ENCODE data around the gene TRPV5. TPM values are rescaled to one million over a fixed set of nuclear protein-coding genes. Genes with fewer than 3 reads are reported as not detected.

TRPV5 gene
- total and polyA plus RNA-seq, 4 donors = under 0.01 to 0.23 TPM; not detected in 2

DNA sequence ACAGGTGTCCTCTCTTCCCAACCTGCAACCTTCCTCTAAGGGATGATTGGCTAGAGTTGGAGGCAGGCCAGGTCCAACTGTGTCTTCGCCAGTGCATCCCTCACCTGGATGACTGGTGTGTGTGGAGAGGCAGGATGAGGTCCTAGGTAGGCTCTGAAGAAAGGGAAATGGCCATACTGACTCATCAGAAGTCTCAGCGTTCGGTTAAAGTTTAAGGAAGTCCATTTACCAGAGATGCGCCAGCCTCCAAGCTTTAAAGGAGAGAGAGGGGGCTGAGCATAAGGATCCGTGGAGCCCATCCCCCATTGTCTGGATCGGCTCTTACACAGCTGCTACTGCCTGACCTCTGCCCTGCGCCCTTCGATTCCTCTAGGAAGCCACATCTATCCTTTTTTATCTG is 24.2 kb upstream of the TRPV5 start:
- H3K9me3 ChIP-seq (ENCODE audit: control insufficient read depth in 4 of 4, low read length in 3 of 4) = peaks cover 0 to 2% (median 0%) of the 10 kb centered on the region in 4 donors
- H3K27me3 ChIP-seq (ENCODE audit: control insufficient read depth in 4 of 4, insufficient read depth in 4 of 4, low read length in 3 of 4) = no peaks in the 10 kb centered on the region
- H3K4me1 ChIP-seq (ENCODE audit: control insufficient read depth in 4 of 4, insufficient read depth in 4 of 4, low read length in 3 of 4) = no peaks in the 10 kb centered on the region
- no peak overlapping the region for H3K4me3 ChIP-seq (ENCODE audit: low read depth in 1 of 3, low read length in 3 of 3)
- no peaks in the 10 kb centered on the region for H3K36me3 ChIP-seq (ENCODE audit: control insufficient read depth in 4 of 4, insufficient read depth in 3 of 4, low read depth in 1 of 4, low read length in 3 of 4)
- 62% methylated on average over 8 of the region's 8 CpGs for WGBS
- no peak overlapping the region for H3K27ac ChIP-seq (ENCODE audit: low read depth in 1 of 2, low read length in 2 of 2)
- TF ChIP-seq RXRA (IDR thresholded peaks at IDR 0.05) = no peak
- TF ChIP-seq, protein P1, sequence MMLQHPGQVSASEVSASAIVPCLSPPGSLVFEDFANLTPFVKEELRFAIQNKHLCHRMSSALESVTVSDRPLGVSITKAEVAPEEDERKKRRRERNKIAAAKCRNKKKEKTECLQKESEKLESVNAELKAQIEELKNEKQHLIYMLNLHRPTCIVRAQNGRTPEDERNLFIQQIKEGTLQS (IDR thresholded peaks at IDR 0.05) = no peak
- TF ChIP-seq JUND (IDR thresholded peaks at IDR 0.05) = no peak
- TF ChIP-seq, protein P2, sequence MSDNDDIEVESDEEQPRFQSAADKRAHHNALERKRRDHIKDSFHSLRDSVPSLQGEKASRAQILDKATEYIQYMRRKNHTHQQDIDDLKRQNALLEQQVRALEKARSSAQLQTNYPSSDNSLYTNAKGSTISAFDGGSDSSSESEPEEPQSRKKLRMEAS (IDR thresholded peaks at IDR 0.05) = no peak
- TF ChIP-seq EGR1 (IDR thresholded peaks at IDR 0.05; ENCODE audit: low read depth in 2 of 2) = no peak
- TF ChIP-seq RAD21 (IDR thresholded peaks at IDR 0.05) = no peak
- TF ChIP-seq FOXA2 (IDR thresholded peaks at IDR 0.05) = no peak
- TF ChIP-seq GABPA (IDR thresholded peaks at IDR 0.05 in 1 of 2, conservative IDR thresholded peaks at IDR 0.05 in 1 of 2) = no peak
- TF ChIP-seq HNF4G (IDR thresholded peaks at IDR 0.05) = no peak
- TF ChIP-seq NR2F2 (IDR thresholded peaks at IDR 0.05) = no peak
- TF ChIP-seq, protein P3, sequence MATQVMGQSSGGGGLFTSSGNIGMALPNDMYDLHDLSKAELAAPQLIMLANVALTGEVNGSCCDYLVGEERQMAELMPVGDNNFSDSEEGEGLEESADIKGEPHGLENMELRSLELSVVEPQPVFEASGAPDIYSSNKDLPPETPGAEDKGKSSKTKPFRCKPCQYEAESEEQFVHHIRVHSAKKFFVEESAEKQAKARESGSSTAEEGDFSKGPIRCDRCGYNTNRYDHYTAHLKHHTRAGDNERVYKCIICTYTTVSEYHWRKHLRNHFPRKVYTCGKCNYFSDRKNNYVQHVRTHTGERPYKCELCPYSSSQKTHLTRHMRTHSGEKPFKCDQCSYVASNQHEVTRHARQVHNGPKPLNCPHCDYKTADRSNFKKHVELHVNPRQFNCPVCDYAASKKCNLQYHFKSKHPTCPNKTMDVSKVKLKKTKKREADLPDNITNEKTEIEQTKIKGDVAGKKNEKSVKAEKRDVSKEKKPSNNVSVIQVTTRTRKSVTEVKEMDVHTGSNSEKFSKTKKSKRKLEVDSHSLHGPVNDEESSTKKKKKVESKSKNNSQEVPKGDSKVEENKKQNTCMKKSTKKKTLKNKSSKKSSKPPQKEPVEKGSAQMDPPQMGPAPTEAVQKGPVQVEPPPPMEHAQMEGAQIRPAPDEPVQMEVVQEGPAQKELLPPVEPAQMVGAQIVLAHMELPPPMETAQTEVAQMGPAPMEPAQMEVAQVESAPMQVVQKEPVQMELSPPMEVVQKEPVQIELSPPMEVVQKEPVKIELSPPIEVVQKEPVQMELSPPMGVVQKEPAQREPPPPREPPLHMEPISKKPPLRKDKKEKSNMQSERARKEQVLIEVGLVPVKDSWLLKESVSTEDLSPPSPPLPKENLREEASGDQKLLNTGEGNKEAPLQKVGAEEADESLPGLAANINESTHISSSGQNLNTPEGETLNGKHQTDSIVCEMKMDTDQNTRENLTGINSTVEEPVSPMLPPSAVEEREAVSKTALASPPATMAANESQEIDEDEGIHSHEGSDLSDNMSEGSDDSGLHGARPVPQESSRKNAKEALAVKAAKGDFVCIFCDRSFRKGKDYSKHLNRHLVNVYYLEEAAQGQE (IDR thresholded peaks at IDR 0.05) = no peak
- TF ChIP-seq HNF4A (conservative IDR thresholded peaks at IDR 0.05) = no peak
- DNase-seq (ENCODE audit: low spot score) = no peak
- H3K9ac ChIP-seq (ENCODE audit: low read depth in 1 of 2, low read length in 2 of 2) = no peak overlapping the region

DNA sequence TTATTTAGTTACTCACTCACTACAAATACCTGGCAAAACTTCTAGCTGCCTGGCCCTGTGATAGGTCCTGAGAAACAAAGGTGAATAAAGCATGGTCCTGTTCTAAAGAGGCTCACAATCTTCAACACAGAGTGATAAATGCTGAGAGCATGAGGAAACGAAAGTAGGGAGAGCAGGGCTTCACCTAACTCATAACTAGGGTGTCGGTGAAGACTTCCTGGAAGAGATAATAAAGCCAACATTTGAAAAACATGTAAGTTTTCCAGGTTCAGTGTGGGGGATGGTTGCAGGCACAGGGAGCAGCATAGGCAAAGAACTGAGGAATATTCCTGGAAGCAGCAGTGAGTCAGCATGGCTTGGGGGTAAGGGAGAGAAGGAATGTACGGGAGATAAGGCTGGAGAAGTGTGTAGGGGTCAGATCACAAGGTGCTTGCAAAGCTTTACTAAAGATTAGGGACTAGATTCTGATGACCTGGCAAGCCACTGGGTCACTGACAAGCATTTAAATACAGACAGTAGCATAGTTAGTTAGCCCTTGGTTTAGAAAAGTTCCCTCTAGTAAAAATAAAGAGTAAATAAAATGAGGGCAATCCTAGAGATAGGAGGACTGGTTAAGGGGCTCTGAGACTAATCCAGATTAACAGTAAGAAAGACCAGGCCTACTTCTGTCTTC is 23.5 kb upstream of the TRPV5 start:
- Histone ChIP-seq H3K36me3 (ENCODE audit: control insufficient read depth in 4 of 4, insufficient read depth in 3 of 4, low read depth in 1 of 4, low read length in 3 of 4) (no peaks in the 10 kb centered on the region), H3K4me3 (ENCODE audit: low read depth in 1 of 3, low read length in 3 of 3) (no peak overlapping the region), H3K9ac (ENCODE audit: low read depth in 1 of 2, low read length in 2 of 2) (no peak overlapping the region), H3K4me1 (ENCODE audit: control insufficient read depth in 4 of 4, insufficient read depth in 4 of 4, low read length in 3 of 4) (no peaks in the 10 kb centered on the region), H3K27ac (ENCODE audit: low read depth in 1 of 2, low read length in 2 of 2) (no peak overlapping the region), H3K9me3 (ENCODE audit: control insufficient read depth in 4 of 4, low read length in 3 of 4) (peaks cover 0 to 2% (median 0%) of the 10 kb centered on the region in 4 donors), H3K27me3 (ENCODE audit: control insufficient read depth in 4 of 4, insufficient read depth in 4 of 4, low read length in 3 of 4) (no peaks in the 10 kb centered on the region)
- TF ChIP-seq HNF4A (conservative IDR thresholded peaks at IDR 0.05) = no peak
- TF ChIP-seq NR2F2 (IDR thresholded peaks at IDR 0.05) = no peak
- DNase-seq (ENCODE audit: low spot score) = no peak
- 56% methylated on average over 3 of the region's 3 CpGs for WGBS

DNA sequence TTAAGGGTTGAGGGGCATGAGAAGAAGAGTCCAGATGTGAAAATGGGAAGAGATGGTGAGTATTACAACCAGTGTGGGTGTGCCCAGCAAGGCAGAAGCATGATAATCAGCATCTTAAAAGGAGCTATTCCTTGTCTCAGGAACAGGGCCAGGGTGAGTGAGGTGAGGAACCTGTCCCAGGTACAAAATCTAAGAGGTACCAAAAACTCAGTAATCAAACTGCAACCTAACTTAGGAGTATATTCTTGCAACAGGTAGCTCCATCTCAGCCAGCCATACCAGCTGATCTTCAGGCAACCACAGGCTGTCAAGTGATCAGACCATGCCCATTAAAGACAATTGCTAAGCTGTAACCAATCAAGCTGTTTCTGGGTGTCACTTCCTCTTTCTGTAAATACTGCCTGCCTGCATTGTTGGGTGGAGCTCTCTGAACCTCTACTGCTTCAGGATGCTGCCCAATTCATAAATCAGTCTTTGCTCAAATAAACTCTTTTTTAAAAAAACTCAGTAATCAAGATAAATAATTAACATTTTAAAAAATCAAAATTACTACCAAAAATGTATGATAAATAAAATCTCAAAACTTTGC is 21.2 kb upstream of the TRPV5 start:
- Histone ChIP-seq H3K27ac (ENCODE audit: low read depth in 1 of 2, low read length in 2 of 2) (no peak overlapping the region), H3K4me3 (ENCODE audit: low read depth in 1 of 3, low read length in 3 of 3) (no peak overlapping the region), H3K27me3 (ENCODE audit: control insufficient read depth in 4 of 4, insufficient read depth in 4 of 4, low read length in 3 of 4) (no peaks in the 10 kb centered on the region), H3K9me3 (ENCODE audit: control insufficient read depth in 4 of 4, low read length in 3 of 4) (peaks cover 0 to 2% (median 0%) of the 10 kb centered on the region in 4 donors), H3K36me3 (ENCODE audit: control insufficient read depth in 4 of 4, insufficient read depth in 3 of 4, low read depth in 1 of 4, low read length in 3 of 4) (no peaks in the 10 kb centered on the region), H3K9ac (ENCODE audit: low read depth in 1 of 2, low read length in 2 of 2) (no peak overlapping the region), H3K4me1 (ENCODE audit: control insufficient read depth in 4 of 4, insufficient read depth in 4 of 4, low read length in 3 of 4) (no peaks in the 10 kb centered on the region)
- DNase-seq (ENCODE audit: low spot score) = no peak
- TF ChIP-seq, protein P1 (IDR thresholded peaks at IDR 0.05) = no peak
- no peak for TF ChIP-seq HNF4G (IDR thresholded peaks at IDR 0.05)
- no peak for TF ChIP-seq RXRA (IDR thresholded peaks at IDR 0.05)
- TF ChIP-seq TAF1 (conservative IDR thresholded peaks at IDR 0.05) = no peak
- TF ChIP-seq GABPA (IDR thresholded peaks at IDR 0.05 in 1 of 2, conservative IDR thresholded peaks at IDR 0.05 in 1 of 2) = no peak
- TF ChIP-seq, protein P4, sequence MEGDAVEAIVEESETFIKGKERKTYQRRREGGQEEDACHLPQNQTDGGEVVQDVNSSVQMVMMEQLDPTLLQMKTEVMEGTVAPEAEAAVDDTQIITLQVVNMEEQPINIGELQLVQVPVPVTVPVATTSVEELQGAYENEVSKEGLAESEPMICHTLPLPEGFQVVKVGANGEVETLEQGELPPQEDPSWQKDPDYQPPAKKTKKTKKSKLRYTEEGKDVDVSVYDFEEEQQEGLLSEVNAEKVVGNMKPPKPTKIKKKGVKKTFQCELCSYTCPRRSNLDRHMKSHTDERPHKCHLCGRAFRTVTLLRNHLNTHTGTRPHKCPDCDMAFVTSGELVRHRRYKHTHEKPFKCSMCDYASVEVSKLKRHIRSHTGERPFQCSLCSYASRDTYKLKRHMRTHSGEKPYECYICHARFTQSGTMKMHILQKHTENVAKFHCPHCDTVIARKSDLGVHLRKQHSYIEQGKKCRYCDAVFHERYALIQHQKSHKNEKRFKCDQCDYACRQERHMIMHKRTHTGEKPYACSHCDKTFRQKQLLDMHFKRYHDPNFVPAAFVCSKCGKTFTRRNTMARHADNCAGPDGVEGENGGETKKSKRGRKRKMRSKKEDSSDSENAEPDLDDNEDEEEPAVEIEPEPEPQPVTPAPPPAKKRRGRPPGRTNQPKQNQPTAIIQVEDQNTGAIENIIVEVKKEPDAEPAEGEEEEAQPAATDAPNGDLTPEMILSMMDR (IDR thresholded peaks at IDR 0.05; ENCODE audit: low read depth, low read length, missing input control) = no peak

All from liver (tissue), 9 donors.